ENCODE data around the gene PLPP1. TPM values are rescaled to one million over a fixed set of nuclear protein-coding genes. Genes with fewer than 3 reads are reported as not detected.

PLPP1 gene
- total RNA-seq, 1 experiment from 2014 or later, result 7.5 TPM

- intact Hi-C loops (cut with micrococcal nuclease), result no loop called here
- no peaks in the 10 kb centered on the region for H3K27me3 Mint-ChIP-seq (ENCODE audit: insufficient read depth, unreplicated experiment)
- H3K9me3 Mint-ChIP-seq (ENCODE audit: unreplicated experiment), result no peaks in the 10 kb centered on the region
- ChIA-PET CTCF (interaction anchor here (0.6 kb wide), 1 partner anchor 103 kb away, joined by 4 read pairs; no protein-coding TSS in a partner anchor), POLR2A (no interaction called here)
- BruUV-seq (replicated peaks), result no TSS peak
- H3K36me3 Mint-ChIP-seq (ENCODE audit: insufficient read depth, unreplicated experiment), result no peaks in the 10 kb centered on the region
- no peak overlapping the region for H3K4me3 Mint-ChIP-seq (ENCODE audit: unreplicated experiment)
- no peak overlapping the region for H3K27ac Mint-ChIP-seq (ENCODE audit: low read depth, unreplicated experiment)
- no peak for DNase-seq (ENCODE audit: unreplicated experiment)
- H3K4me1 Mint-ChIP-seq (ENCODE audit: insufficient read depth, unreplicated experiment), result no peaks in the 10 kb centered on the region
- no peak for TF ChIP-seq CTCF (IDR thresholded peaks at IDR 0.05; ENCODE audit: unreplicated experiment)
Observed at GRCh38 chr5:55523293-55523692, 11.5 kb downstream of the PLPP1 start.

GRCh38 chr5:55521881-55522280 is 12.9 kb downstream of the PLPP1 start:
- Mint-ChIP-seq H3K36me3 (ENCODE audit: insufficient read depth, unreplicated experiment) (no peaks in the 10 kb centered on the region), H3K4me3 (ENCODE audit: unreplicated experiment) (no peak overlapping the region), H3K9me3 (ENCODE audit: unreplicated experiment) (no peaks in the 10 kb centered on the region), H3K27me3 (ENCODE audit: insufficient read depth, unreplicated experiment) (no peaks in the 10 kb centered on the region), H3K4me1 (ENCODE audit: insufficient read depth, unreplicated experiment) (no peaks in the 10 kb centered on the region), H3K27ac (ENCODE audit: low read depth, unreplicated experiment) (no peak overlapping the region)
- no peak for TF ChIP-seq CTCF (IDR thresholded peaks at IDR 0.05; ENCODE audit: unreplicated experiment)
- CTCF ChIA-PET, result no interaction called here
- POLR2A ChIA-PET, result no interaction called here
- DNase-seq (ENCODE audit: unreplicated experiment), result no peak
- BruUV-seq (replicated peaks), result no TSS peak
- intact Hi-C loops (cut with micrococcal nuclease), result no loop called here

- Mint-ChIP-seq H3K27ac (ENCODE audit: low read depth, unreplicated experiment) (no peak overlapping the region), H3K4me1 (ENCODE audit: insufficient read depth, unreplicated experiment) (peaks cover 7% of the 10 kb centered on the region), H3K36me3 (ENCODE audit: insufficient read depth, unreplicated experiment) (no peaks in the 10 kb centered on the region), H3K27me3 (ENCODE audit: insufficient read depth, unreplicated experiment) (no peaks in the 10 kb centered on the region), H3K9me3 (ENCODE audit: unreplicated experiment) (no peaks in the 10 kb centered on the region), H3K4me3 (ENCODE audit: unreplicated experiment) (no peak overlapping the region)
- CTCF ChIA-PET, result interaction anchor here (0.8 to 1.0 kb wide), 2 partner anchors 26 to 349 kb away, joined by 3 read pairs; no protein-coding TSS in a partner anchor
- no peak for DNase-seq (ENCODE audit: unreplicated experiment)
- no peak for TF ChIP-seq CTCF (IDR thresholded peaks at IDR 0.05; ENCODE audit: unreplicated experiment)
- POLR2A ChIA-PET, result no interaction called here
- intact Hi-C loops (cut with micrococcal nuclease), result no loop called here
- no TSS peak for BruUV-seq (replicated peaks)
Observed at GRCh38 chr5:55520117-55520839, 14.5 kb downstream of the PLPP1 start.

GRCh38 chr5:55518831-55519390 is 15.9 kb downstream of the PLPP1 start:
- no peak for TF ChIP-seq CTCF (IDR thresholded peaks at IDR 0.05; ENCODE audit: unreplicated experiment)
- intact Hi-C loops (cut with micrococcal nuclease), result no loop called here
- no peaks in the 10 kb centered on the region for H3K9me3 Mint-ChIP-seq (ENCODE audit: unreplicated experiment)
- DNase-seq (ENCODE audit: unreplicated experiment), result no peak
- H3K36me3 Mint-ChIP-seq (ENCODE audit: insufficient read depth, unreplicated experiment), result no peaks in the 10 kb centered on the region
- H3K27me3 Mint-ChIP-seq (ENCODE audit: insufficient read depth, unreplicated experiment), result no peaks in the 10 kb centered on the region
- H3K4me3 Mint-ChIP-seq (ENCODE audit: unreplicated experiment), result no peak overlapping the region
- ChIA-PET CTCF (interaction anchor here (0.6 kb wide), 1 partner anchor 939 kb away, joined by 4 read pairs; no protein-coding TSS in a partner anchor), POLR2A (no interaction called here)
- H3K27ac Mint-ChIP-seq (ENCODE audit: low read depth, unreplicated experiment), result no peak overlapping the region
- H3K4me1 Mint-ChIP-seq (ENCODE audit: insufficient read depth, unreplicated experiment), result peaks cover 7% of the 10 kb centered on the region
- BruUV-seq (replicated peaks), result no TSS peak
